NCI-H774 (cell line): ENCODE results near the gene RELCH.
"Not testable (repeated sequence)": the region's sequence is repeated elsewhere in the genome, so short reads cannot be mapped to it uniquely, and the experiment has no call there.

Experiments
- DNase-seq: peaks from one replicate; lab custom pipeline; 2025; lab: John Stamatoyannopoulos, UW

The RELCH gene, protein sequence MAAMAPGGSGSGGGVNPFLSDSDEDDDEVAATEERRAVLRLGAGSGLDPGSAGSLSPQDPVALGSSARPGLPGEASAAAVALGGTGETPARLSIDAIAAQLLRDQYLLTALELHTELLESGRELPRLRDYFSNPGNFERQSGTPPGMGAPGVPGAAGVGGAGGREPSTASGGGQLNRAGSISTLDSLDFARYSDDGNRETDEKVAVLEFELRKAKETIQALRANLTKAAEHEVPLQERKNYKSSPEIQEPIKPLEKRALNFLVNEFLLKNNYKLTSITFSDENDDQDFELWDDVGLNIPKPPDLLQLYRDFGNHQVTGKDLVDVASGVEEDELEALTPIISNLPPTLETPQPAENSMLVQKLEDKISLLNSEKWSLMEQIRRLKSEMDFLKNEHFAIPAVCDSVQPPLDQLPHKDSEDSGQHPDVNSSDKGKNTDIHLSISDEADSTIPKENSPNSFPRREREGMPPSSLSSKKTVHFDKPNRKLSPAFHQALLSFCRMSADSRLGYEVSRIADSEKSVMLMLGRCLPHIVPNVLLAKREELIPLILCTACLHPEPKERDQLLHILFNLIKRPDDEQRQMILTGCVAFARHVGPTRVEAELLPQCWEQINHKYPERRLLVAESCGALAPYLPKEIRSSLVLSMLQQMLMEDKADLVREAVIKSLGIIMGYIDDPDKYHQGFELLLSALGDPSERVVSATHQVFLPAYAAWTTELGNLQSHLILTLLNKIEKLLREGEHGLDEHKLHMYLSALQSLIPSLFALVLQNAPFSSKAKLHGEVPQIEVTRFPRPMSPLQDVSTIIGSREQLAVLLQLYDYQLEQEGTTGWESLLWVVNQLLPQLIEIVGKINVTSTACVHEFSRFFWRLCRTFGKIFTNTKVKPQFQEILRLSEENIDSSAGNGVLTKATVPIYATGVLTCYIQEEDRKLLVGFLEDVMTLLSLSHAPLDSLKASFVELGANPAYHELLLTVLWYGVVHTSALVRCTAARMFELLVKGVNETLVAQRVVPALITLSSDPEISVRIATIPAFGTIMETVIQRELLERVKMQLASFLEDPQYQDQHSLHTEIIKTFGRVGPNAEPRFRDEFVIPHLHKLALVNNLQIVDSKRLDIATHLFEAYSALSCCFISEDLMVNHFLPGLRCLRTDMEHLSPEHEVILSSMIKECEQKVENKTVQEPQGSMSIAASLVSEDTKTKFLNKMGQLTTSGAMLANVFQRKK

DNA sequence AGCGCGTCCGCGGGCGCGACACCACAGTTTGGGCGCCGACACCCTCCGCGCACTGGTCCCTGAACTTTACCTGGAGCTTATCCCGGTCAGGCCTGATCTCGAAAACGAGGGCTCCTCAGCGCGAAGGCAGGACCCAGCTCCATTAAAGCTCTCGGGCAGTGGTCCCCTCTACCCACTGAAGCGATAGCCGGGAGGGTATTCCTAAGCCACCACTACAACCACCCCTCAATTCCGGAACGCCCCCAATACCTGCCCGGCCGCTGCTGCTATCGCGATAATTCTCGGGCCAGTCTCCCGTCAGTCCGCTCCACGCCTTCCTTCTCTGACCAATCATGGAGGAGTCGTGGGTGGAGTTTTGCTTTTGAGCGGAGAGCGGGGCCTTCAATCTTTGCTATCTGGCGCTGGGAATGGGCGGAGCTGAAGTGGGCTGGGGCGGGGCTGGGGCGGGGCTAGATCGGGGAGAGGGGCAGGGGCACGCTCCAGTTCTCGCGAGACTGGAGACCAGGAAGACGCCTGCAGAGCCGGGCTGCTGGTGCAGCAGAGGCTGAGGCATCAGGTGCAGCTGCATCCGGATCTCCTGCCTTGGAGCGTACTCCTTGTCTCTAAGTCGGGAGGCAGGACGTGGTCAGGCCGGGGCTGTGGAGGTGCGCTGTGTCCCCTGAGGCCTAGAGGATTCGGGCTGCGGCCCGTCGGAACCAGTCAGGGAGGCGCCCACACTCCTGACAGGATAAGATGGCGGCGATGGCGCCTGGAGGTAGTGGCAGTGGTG lies at the start of gene RELCH, which contains the start of gene PIGN:
RELCH (plus strand) TSS at position 482 of the 769 bp plus-strand sequence; CDS start at position 733, 251 bp downstream.
PIGN (minus strand) TSS at position 283 of the 769 bp plus-strand sequence. CDS start 25,703 bp downstream, outside the sequence.
- DNase-seq: peak; percentile 98

DNA sequence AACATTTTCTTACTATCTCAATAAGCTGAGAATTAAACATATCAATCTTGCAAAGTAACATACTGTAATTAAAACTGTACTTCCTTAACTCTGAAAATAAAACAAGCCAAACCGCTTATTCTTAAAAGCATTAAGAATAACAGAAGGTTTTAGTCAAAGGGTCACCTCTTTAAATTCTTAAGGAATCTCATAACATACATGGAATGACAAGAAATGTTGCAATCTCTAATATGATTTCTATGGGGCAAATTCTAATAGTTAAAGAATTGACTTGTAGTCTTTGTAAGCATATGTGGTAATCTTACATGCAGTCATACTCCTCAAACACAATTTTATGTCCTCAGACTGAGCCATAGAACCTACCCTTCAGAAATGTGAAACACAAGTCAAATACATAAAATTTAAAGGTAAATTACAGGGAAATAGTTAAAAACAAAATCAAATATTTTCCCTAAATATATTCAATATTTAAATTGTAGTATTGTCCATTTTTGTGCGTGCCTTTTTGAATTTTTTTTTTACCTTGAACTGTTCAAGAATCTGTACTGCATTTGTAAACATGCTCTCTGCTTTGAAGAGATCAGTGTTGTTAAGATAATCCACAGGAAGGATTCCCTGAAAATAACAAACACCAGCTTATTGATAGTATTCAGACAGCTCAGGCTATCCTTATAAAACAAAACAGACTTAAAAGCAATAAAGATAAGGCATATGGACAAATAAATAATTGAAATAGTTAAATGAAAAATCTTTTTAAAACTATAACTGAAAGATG lies 48.4 kb upstream of the RELCH start:
- no peak for DNase-seq

DNA sequence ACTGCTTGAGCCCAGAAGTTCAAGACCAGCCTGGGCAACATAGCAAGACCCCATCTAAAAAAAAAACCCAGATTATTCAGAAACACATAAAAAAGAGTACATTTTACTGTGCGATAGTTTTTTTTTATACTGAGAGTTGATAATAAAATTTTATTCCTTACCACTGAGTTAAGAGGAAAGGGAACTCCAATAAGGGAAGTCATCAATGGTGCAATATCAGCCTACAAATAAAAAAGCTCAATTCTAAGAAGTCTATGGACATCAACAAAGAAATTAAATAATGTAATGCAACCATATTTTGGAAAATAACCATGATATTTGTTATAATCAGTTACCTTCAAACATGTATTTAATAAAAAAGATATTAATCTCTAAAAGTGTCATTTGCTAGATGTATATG lies 46.8 kb upstream of the RELCH start:
- no peak for DNase-seq

DNA sequence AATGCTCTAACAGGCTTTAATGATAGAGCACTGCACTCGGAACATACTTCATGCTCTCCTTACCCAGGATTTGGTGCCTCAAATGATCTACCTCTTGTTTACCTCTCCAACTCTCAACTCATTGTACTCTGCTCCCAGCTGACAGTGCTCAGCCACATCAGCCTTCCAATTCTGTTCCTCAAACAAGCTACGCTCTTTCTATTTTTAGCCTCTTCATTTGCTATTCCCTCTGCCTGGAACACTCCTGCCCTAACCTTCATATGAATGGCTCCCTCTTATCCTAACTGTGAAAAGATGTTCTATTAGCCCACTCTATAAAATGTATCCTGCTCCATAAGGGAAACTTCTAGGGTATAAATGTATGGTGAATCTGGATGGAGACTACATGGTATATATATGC lies 42.7 kb upstream of the RELCH start:
- DNase-seq: no peak

GRCh38 chr18:62151068-62151771 lies 35.8 kb upstream of the RELCH start:
- no peak for DNase-seq

DNA sequence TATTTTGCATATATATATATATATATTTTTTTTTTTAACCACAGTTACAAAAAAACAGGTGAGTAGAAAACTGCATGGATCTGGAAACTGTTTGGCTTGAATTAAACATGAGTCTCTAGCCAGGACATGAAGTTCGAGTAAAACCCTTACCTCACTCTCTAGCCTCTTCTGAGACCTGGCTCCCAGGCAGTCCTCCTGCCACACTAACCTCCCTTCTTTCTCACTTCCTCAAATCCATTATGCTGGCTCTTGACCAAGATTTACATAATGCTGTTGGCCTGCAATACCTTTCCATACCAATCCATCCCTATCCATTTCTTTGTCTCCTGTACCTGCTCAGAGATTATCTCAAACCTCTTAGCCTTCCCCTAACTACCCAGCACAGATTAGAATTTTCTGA lies 34.2 kb upstream of the RELCH start:
- DNase-seq: no peak

DNA sequence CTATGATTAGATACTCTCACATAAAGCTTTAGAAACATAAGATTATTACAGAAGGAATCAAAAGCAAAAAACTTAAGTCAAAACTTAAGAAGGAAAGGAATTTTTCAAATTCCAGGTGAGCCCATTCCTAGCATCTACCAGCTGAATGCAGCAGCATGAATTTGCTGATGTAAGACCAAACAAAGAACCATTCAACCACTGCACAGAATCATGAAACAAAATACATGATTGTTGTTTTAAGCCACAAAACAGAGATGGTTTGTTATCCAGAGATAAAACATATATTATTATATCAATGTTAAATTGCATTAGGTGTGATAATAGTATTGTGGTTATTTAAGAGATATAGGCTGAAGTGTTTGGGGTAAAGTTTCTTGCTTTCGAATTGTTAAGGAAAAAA lies 29.2 kb upstream of the RELCH start:
- DNase-seq: no peak

DNA sequence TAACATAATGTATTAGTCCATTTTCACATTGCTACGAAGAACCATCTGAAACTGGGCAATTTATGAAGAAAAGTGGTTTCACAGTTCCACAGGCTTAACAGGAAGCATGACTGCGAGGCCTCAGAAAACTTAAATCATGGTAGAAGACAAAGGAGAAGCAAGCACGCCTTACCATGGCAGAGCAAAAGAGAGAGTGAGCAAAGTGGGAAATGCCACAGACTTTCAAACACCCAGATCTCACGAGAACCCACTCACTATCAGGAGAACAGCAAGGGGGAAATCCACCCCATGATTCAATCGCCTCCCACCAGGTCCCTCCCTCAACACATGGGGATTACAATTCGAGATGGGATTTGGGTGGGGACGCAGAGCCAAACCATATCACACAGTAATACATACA lies 22.7 kb upstream of the RELCH start:
- DNase-seq: no peak

- DNase-seq: no peak
These were observed 22.1 kb upstream of the RELCH start for GRCh38 chr18:62164855-62165487.

DNA sequence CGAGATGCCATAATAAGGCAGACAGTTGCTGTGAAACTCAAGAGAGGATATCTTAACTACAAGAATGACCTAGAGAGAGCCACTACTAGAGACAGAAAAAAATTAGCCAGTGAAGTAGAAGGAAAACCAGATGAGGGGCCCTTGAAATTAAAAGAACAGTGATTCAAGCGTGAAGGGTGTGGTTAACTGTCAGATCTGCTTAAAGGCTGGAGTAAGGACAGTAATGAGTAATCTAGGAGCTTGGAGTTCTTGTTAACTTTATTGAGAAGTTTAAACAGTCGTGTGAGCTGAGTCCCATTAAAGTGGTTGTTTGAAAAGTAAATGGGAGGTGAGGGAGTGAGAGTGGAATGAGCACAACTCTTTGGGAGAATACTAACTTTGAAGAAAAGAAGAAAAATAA lies 21.5 kb upstream of the RELCH start:
- DNase-seq: no peak

DNA sequence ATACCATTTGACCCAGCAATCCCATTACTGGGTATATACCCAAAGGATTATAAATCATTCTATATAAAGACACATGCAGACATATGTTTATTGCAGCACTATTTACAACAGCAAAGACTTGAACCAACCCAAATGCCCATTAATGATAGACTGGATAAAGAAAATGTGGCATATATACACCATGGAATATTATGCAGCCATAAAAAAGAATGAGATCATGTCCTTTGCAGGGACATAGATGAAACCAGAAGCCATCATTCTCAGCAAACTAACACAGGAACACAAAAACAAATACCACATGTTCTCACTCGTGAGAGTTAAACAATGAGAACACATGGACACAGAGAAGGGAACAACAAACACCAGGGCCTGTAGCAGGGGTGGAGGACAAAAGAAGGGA lies 20.5 kb upstream of the RELCH start:
- DNase-seq: not testable (repeated sequence)

GRCh38 chr18:62170857-62171256 lies 16.2 kb upstream of the RELCH start:
- no peak for DNase-seq

GRCh38 chr18:62172298-62172697 lies 14.8 kb upstream of the RELCH start:
- DNase-seq: no peak

DNA sequence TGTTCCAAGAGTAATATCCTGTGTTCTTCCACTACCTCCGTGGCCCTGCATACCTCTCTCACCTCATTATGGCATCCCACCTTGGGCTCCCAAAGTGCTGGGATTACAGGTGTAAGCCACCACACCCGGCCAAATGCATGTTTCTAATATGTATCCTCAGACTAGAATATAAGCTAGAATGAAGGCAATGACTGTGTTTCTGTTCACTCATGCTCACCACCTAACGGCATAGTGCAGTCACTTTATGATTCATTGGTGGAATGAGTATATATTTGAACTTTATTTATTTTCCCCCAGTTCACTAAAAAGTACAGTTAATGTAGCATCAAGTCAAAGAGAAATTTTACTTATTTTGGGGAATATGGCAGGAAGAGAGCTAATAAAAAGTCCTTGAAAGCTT lies 11.5 kb upstream of the RELCH start:
- no peak for DNase-seq

DNA sequence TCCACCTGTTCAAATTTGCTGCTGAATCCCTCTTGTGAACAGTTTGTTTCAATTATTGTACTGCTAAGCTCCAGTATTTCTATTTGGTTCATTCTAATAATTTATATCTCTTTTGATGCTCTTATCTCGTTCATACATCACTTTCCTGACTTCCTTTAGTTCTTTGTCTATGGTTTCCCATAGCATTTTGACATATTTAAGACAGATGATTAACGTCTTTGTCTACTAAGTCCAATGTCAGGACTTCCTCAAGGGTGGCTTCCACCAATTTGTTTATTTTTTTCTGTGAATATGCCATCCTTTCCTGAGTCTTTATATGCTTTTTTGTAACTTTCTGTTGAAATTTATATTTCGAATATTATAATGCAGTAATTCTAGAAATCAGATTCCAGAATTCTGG lies 9.8 kb upstream of the RELCH start:
- DNase-seq: no peak

- DNase-seq: no peak
These were observed 7.8 kb upstream of the RELCH start for GRCh38 chr18:62179213-62179612.

- no peak for DNase-seq
These were observed 4.8 kb upstream of the RELCH start for GRCh38 chr18:62182220-62182619.

DNA sequence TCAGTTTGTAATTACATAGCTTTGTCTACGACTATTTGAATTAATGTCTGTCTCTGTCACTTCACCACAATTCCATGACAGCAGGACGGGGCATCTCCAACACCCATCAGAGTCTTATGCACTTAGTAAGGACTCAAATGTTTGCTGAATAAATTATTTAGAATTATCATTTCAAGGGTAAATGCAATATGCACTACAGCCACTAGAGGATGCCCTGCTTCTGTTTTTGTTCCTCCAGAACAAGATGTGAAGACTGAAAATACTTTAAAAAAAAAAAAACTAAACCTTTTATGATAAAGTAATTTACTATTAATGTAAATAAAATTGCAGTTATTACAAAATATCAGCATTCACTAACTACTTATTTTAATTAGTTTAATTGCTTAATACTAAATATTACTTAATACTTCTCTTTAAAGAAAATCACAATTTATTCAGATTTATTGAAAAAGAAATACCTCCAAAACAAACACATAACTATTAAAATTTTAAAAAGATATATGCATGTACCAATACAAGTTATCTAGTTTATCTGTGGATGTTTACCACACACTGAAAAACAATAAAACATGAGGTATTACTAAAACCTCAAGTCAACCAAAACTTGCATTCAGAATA lies 3.4 kb upstream of the RELCH start:
- peak; percentile 37 for DNase-seq

- no peak for DNase-seq
These were observed 619 bp upstream of the RELCH start for GRCh38 chr18:62186499-62186773.
